Astrocyte (in vitro differentiated cells and primary cell): Measurements from ENCODE around the gene GPRASP2.

Experiments used
- EZH2 ChIP-seq: IDR thresholded peaks from 2 replicates; pipeline ENCODE4 v1.6.1; 2012; ENCODE audit warnings: mild to moderate bottlenecking, low read length, inconsistent platforms; ENCODE audit not compliant: insufficient read depth
- TF ChIP-seq, protein P1 (sequence below): IDR thresholded peaks from 2 replicates; pipeline ENCODE4 v1.5.1; 2011; ENCODE audit warnings: low read depth, mild to moderate bottlenecking, inconsistent platforms, low read length, moderate library complexity; ENCODE audit not compliant: insufficient read depth

DNA sequence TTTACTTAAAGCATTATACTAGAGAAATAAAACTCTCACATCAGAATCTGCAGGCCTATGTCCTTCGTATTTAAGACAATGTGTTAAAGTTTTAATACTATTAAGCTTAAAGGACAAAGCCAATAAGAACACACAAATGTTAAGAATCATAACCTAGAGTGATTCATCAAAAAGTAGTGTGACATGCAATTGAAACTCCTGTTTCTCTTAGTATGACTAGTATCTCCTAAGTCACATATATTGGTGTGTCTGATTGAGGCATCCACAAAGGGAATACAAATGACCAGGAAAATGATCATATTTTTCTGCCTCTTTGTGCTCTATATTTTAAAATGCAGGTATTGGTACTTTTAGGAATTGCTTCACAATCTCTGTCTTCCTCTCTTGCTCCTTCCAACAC lies 32.1 kb downstream of the GPRASP2 start:
- TF ChIP-seq, protein P1, sequence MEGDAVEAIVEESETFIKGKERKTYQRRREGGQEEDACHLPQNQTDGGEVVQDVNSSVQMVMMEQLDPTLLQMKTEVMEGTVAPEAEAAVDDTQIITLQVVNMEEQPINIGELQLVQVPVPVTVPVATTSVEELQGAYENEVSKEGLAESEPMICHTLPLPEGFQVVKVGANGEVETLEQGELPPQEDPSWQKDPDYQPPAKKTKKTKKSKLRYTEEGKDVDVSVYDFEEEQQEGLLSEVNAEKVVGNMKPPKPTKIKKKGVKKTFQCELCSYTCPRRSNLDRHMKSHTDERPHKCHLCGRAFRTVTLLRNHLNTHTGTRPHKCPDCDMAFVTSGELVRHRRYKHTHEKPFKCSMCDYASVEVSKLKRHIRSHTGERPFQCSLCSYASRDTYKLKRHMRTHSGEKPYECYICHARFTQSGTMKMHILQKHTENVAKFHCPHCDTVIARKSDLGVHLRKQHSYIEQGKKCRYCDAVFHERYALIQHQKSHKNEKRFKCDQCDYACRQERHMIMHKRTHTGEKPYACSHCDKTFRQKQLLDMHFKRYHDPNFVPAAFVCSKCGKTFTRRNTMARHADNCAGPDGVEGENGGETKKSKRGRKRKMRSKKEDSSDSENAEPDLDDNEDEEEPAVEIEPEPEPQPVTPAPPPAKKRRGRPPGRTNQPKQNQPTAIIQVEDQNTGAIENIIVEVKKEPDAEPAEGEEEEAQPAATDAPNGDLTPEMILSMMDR, result no peak
- TF ChIP-seq EZH2, result no peak
